Lung microvascular endothelial cell (primary cell): Measurements from ENCODE around the gene CADPS2. TPM values are rescaled to one million over a fixed set of nuclear protein-coding genes. Genes with fewer than 3 reads are reported as not detected.
"Not testable (repeated sequence)": the region's sequence is repeated elsewhere in the genome, so short reads cannot be mapped to it uniquely, and the experiment has no call there.

Experiments used
- DNase-seq, 2 donors: peaks; one replicate each; pipeline versions ENCODE4 v3.0.0 to v3.0.0-alpha.2; 2010; ENCODE audit warnings: low read depth in 2 of 2
- total RNA-seq: library from RNA; depleted of rRNA; stranded (reverse); fragments of >200 nt; gene quantifications from 2 replicates; pipeline ENCODE4 v1.2.1, GENCODE V29; 2014

Gene CADPS2
- total RNA-seq, 1 donor from 2014 or later: 48.0 TPM

GRCh38 chr7:122850528-122850927 is 35.7 kb downstream of the CADPS2 start:
- no peak for DNase-seq

GRCh38 chr7:122849957-122850328 is 36.3 kb downstream of the CADPS2 start:
- no peak for DNase-seq

GRCh38 chr7:122849322-122849956 is 36.8 kb downstream of the CADPS2 start:
- no peak for DNase-seq

- DNase-seq: peak in 1 of 2 donors; percentile 39
Observed at GRCh38 chr7:122847871-122848473, 38.3 kb downstream of the CADPS2 start.

GRCh38 chr7:122846591-122846990 is 39.7 kb downstream of the CADPS2 start:
- DNase-seq: no peak

GRCh38 chr7:122845286-122845685 is 41.0 kb downstream of the CADPS2 start:
- no peak for DNase-seq

GRCh38 chr7:122844191-122844988 is 41.9 kb downstream of the CADPS2 start:
- DNase-seq: peak; percentile 20 to 25

GRCh38 chr7:122842971-122843370 is 43.3 kb downstream of the CADPS2 start:
- DNase-seq: no peak

DNA sequence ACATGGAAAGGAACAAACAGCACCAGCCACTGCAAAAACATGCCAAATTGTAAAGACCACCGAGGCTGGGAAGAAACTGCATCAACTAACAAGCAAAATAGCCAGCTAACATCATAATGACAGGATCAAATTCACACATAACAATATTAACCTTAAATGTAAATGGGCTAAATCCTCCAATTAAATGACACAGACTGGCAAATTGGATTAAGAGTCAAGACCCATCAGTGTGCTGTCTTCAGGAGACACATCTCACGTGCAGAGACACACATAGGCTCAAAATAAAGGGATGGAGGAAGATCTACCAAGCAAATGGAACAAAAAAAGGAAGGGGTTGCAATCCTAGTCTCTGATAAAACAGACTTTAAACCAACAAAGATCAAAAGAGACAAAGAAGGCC is 50.0 kb downstream of the CADPS2 start:
- not testable (repeated sequence) for DNase-seq

GRCh38 chr7:122834571-122834942 is 51.7 kb downstream of the CADPS2 start:
- not testable (repeated sequence) for DNase-seq

- DNase-seq: no peak
Observed at GRCh38 chr7:122833888-122834570, 52.2 kb downstream of the CADPS2 start.

DNA sequence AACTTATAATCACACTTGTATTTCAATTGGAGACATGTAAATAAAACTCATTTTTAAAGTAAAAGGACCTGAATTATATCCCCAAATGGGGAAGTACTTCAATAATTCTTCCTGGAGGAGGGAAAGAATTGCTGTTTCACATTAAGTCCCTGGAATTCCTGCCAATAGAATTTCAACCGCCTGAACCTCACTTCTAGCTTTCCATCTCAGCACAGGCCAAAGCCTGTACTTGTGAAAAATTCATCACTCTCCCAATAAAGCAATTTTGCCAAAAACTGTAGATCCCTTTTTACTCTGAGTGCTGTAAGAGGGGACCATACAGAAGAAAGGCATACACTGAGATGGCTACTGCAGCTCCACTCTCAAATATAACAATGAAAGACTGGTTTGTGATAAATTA is 54.8 kb downstream of the CADPS2 start:
- no peak for DNase-seq

- DNase-seq: no peak
Observed at GRCh38 chr7:122829962-122830361, 56.3 kb downstream of the CADPS2 start.

DNA sequence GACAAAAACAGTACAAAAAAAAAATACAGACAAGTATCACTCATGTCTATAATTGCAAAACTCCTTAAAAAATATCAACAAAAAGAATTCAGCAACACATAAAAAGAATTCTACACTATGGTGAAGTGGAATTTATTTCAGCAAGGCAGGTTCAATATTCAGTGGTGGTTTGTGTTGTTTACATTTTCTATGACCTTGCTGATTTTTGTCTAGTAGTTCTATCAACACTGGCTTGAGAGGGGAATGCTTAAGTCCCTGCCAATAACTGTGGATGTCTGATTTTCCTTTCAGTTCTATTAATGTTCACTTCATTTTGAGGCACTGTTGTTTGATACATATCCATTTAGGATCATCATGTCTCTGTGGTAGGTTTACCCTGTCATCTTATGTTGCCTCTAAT is 58.5 kb downstream of the CADPS2 start:
- no peak for DNase-seq

DNA sequence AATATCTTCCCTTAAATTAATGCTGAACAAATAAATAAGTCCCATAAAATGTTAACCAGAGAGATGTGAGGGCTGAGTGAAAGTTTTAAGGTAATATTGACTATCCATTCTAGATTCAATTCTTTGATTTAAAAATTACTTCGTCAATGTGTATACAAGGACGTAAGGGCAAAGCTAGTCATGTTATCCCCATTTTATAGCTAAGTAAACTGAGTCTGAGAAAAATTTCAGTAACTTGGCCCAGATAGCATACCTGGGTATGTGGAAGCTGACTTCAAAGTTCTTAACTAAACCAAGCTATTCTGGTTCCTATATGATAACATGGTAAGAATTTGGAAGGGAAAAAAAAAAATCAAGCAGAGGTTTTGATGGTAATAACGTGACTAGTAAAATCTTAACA is 72.4 kb downstream of the CADPS2 start:
- DNase-seq: no peak

DNA sequence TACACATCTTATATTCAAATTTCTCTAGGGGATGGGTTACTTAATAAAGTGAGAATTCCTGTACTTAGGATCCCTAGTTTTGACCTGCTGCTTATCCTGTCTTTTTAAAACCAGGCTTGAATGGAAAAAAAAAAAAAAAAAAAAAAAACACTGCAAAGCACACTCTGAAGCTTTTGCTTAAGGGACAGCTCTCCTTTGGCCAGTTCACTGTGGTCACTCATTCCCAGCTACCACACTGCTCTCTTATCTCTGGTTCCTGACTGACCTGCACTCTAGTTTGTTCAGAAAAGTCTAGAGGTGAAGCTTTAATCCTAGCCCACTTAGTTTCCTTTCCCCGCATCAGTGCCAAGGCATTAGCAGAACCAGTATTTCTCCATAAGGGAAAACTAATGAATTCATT is 82.4 kb downstream of the CADPS2 start:
- DNase-seq: peak in 1 of 2 donors; percentile 6

- DNase-seq: peak; percentile 68 to 81
Observed at GRCh38 chr7:122803323-122803722, 82.9 kb downstream of the CADPS2 start.

DNA sequence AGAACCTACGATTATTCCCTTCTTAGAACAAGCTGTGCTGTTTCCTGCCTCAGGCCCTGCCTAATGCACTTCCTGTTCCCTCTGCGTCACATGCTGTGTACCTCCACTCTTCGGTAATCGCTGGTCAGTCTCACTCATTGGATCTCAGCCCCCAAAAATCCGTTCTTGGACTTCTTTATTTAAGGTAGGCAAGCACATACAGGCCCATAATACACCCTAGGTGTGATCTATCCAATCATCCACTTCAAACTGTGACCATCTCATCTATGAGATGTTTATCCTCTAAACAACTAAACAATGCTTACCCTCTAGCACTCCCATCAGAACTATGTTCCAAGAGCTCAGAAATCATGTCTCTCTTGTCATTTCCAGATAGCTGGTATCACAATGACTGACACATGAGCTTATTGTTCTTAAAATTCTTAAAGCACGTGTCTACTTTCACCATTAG is 83.9 kb downstream of the CADPS2 start:
- peak; percentile 69 to 79 for DNase-seq

GRCh38 chr7:122791959-122792545 is 94.2 kb downstream of the CADPS2 start:
- DNase-seq: no peak

DNA sequence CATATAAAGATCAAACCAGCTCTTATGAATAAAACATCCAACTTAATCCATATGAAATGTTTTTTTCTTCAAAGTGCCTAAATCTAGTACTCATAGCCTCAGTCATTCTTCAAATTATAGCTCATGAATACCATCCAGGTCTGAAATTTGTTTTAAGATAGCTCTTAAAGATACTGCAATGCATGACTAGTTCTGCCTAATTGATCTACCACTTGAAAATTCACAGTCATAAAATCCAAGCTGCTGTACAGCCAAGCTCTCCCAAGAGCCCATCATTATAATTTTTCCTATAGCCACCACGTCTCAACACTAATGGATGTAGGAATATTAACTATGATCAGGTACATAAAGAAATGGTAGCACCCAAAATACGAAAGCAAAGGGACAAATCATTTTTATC is 95.7 kb downstream of the CADPS2 start:
- DNase-seq: no peak

DNA sequence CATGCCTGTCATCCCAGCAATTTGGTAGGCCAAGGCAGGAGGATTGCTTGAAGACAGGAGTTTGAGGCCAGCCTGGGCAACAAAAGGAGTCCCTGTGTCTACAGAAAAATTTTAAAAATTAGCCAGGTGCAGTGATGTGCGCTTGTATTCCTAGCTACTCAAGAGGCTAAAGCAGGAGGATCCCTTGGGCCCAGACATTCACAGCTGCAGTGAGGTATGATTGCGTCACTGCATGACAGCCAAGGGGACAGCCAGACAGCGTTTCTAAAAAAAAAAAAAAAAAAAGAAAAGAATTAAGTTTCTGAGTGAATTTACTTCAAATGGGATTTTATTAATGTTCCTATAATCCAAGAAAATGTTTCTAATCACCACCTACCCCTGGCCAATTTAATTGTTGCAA is 96.1 kb downstream of the CADPS2 start:
- DNase-seq: no peak

DNA sequence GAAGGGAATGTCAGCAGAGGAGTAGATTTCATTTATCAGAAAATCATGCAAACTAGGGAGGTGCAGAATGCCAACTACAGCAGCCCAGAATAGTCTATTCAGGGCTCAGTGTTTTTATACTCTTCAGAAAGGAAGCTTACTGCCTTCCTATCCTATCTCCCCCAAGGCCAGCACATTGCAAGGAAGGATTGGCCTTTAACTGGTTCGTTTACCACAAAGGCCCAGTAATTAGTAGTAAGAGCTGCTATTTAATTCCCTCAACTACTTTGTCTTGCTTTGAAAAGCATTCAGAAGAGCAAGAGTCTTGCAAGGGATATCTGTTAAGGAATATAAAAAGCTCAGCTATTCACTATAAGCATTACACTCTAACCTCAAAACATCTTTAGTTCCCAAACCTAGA is 97.1 kb downstream of the CADPS2 start:
- no peak for DNase-seq
